ENCODE results near the gene CADPS2. TPM values are rescaled to one million over a fixed set of nuclear protein-coding genes. Genes with fewer than 3 reads are reported as not detected.

CADPS2 gene
- polyA plus RNA-seq, 2 donors = 1.6 to 3.3 TPM

- Histone ChIP-seq H3K4me3 (ENCODE audit: low read depth in 1 of 2, low read length in 2 of 2) (no peak overlapping the region), H3K27ac (ENCODE audit: low read depth in 2 of 2, low read length in 1 of 2) (no peak overlapping the region), H3K36me3 (ENCODE audit: control insufficient read depth in 2 of 2, insufficient read depth in 2 of 2, low read length in 1 of 2) (no peaks in the 10 kb centered on the region), H3K4me1 (ENCODE audit: control insufficient read depth in 2 of 2, insufficient read depth in 2 of 2, low read length in 1 of 2) (no peaks in the 10 kb centered on the region), H3K27me3 (ENCODE audit: control insufficient read depth in 1 of 2, insufficient read depth in 2 of 2, low read length in 2 of 2) (no peaks in the 10 kb centered on the region), H3K9me3 (ENCODE audit: control insufficient read depth in 2 of 2, insufficient read depth in 1 of 2, low read depth in 1 of 2, low read length in 1 of 2) (peaks cover 0 to 6% of the 10 kb centered on the region in 2 donors)
- WGBS, 2 donors = 80 to 83% methylated on average over 3 of the region's 3 CpGs
Observed at GRCh38 chr7:122864838-122865237, 21.4 kb downstream of the CADPS2 start.

- no peak overlapping the region for H3K4me3 ChIP-seq (ENCODE audit: low read depth in 1 of 2, low read length in 2 of 2)
- no peaks in the 10 kb centered on the region for H3K36me3 ChIP-seq (ENCODE audit: control insufficient read depth in 2 of 2, insufficient read depth in 2 of 2, low read length in 1 of 2)
- WGBS, 2 donors = 93 to 96% methylated on average over 2 of the region's 2 CpGs
- H3K27ac ChIP-seq (ENCODE audit: low read depth in 2 of 2, low read length in 1 of 2) = no peak overlapping the region
- no peaks in the 10 kb centered on the region for H3K4me1 ChIP-seq (ENCODE audit: control insufficient read depth in 2 of 2, insufficient read depth in 2 of 2, low read length in 1 of 2)
- peaks cover 0 to 6% of the 10 kb centered on the region in 2 donors for H3K9me3 ChIP-seq (ENCODE audit: control insufficient read depth in 2 of 2, insufficient read depth in 1 of 2, low read depth in 1 of 2, low read length in 1 of 2)
- H3K27me3 ChIP-seq (ENCODE audit: control insufficient read depth in 1 of 2, insufficient read depth in 2 of 2, low read length in 2 of 2) = no peaks in the 10 kb centered on the region
Observed at GRCh38 chr7:122864016-122864415, 22.2 kb downstream of the CADPS2 start.

GRCh38 chr7:122858320-122858719, 27.9 kb downstream of the CADPS2 start:
- Histone ChIP-seq H3K27ac (ENCODE audit: low read depth in 2 of 2, low read length in 1 of 2) (no peak overlapping the region), H3K9me3 (ENCODE audit: control insufficient read depth in 2 of 2, insufficient read depth in 1 of 2, low read depth in 1 of 2, low read length in 1 of 2) (no peaks in the 10 kb centered on the region), H3K4me3 (ENCODE audit: low read depth in 1 of 2, low read length in 2 of 2) (no peak overlapping the region), H3K36me3 (ENCODE audit: control insufficient read depth in 2 of 2, insufficient read depth in 2 of 2, low read length in 1 of 2) (no peaks in the 10 kb centered on the region), H3K4me1 (ENCODE audit: control insufficient read depth in 2 of 2, insufficient read depth in 2 of 2, low read length in 1 of 2) (no peaks in the 10 kb centered on the region), H3K27me3 (ENCODE audit: control insufficient read depth in 1 of 2, insufficient read depth in 2 of 2, low read length in 2 of 2) (no peaks in the 10 kb centered on the region)
- WGBS, 2 donors = 59 to 61% methylated on average over 3 of the region's 3 CpGs

GRCh38 chr7:122850528-122850927, 35.7 kb downstream of the CADPS2 start:
- peaks cover 0 to 2% of the 10 kb centered on the region in 2 donors for H3K4me1 ChIP-seq (ENCODE audit: control insufficient read depth in 2 of 2, insufficient read depth in 2 of 2, low read length in 1 of 2)
- H3K9me3 ChIP-seq (ENCODE audit: control insufficient read depth in 2 of 2, insufficient read depth in 1 of 2, low read depth in 1 of 2, low read length in 1 of 2) = peaks cover 0 to 2% of the 10 kb centered on the region in 2 donors
- H3K27ac ChIP-seq (ENCODE audit: low read depth in 2 of 2, low read length in 1 of 2) = no peak overlapping the region

GRCh38 chr7:122849957-122850328, 36.3 kb downstream of the CADPS2 start:
- H3K9me3 ChIP-seq (ENCODE audit: control insufficient read depth in 2 of 2, insufficient read depth in 1 of 2, low read depth in 1 of 2, low read length in 1 of 2) = peaks cover 0 to 2% of the 10 kb centered on the region in 2 donors

More at GRCh38 chr7:122850528-122850927, 35.7 kb downstream of the CADPS2 start:
- no peaks in the 10 kb centered on the region for H3K27me3 ChIP-seq (ENCODE audit: control insufficient read depth in 1 of 2, insufficient read depth in 2 of 2, low read length in 2 of 2)
- H3K4me3 ChIP-seq (ENCODE audit: low read depth in 1 of 2, low read length in 2 of 2) = no peak overlapping the region
- no peaks in the 10 kb centered on the region for H3K36me3 ChIP-seq (ENCODE audit: control insufficient read depth in 2 of 2, insufficient read depth in 2 of 2, low read length in 1 of 2)

GRCh38 chr7:122849322-122849956, 36.8 kb downstream of the CADPS2 start:
- Histone ChIP-seq H3K36me3 (ENCODE audit: control insufficient read depth in 2 of 2, insufficient read depth in 2 of 2, low read length in 1 of 2) (no peaks in the 10 kb centered on the region), H3K4me3 (ENCODE audit: low read depth in 1 of 2, low read length in 2 of 2) (no peak overlapping the region), H3K9me3 (ENCODE audit: control insufficient read depth in 2 of 2, insufficient read depth in 1 of 2, low read depth in 1 of 2, low read length in 1 of 2) (peaks cover 0 to 2% of the 10 kb centered on the region in 2 donors), H3K27me3 (ENCODE audit: control insufficient read depth in 1 of 2, insufficient read depth in 2 of 2, low read length in 2 of 2) (no peaks in the 10 kb centered on the region), H3K4me1 (ENCODE audit: control insufficient read depth in 2 of 2, insufficient read depth in 2 of 2, low read length in 1 of 2) (peaks cover 0 to 2% of the 10 kb centered on the region in 2 donors), H3K27ac (ENCODE audit: low read depth in 2 of 2, low read length in 1 of 2) (no peak overlapping the region)
- WGBS, 2 donors = 69 to 70% methylated on average over 4 of the region's 4 CpGs

More at GRCh38 chr7:122849957-122850328, 36.3 kb downstream of the CADPS2 start:
- no peak overlapping the region for H3K4me3 ChIP-seq (ENCODE audit: low read depth in 1 of 2, low read length in 2 of 2)
- no peaks in the 10 kb centered on the region for H3K27me3 ChIP-seq (ENCODE audit: control insufficient read depth in 1 of 2, insufficient read depth in 2 of 2, low read length in 2 of 2)
- no peak overlapping the region for H3K27ac ChIP-seq (ENCODE audit: low read depth in 2 of 2, low read length in 1 of 2)
- 76 to 85% methylated on average over 3 of the region's 3 CpGs for WGBS, 2 donors
- peaks cover 0 to 2% of the 10 kb centered on the region in 2 donors for H3K4me1 ChIP-seq (ENCODE audit: control insufficient read depth in 2 of 2, insufficient read depth in 2 of 2, low read length in 1 of 2)
- H3K36me3 ChIP-seq (ENCODE audit: control insufficient read depth in 2 of 2, insufficient read depth in 2 of 2, low read length in 1 of 2) = no peaks in the 10 kb centered on the region

- peaks cover 0 to 2% of the 10 kb centered on the region in 2 donors for H3K4me1 ChIP-seq (ENCODE audit: control insufficient read depth in 2 of 2, insufficient read depth in 2 of 2, low read length in 1 of 2)
- no peaks in the 10 kb centered on the region for H3K27me3 ChIP-seq (ENCODE audit: control insufficient read depth in 1 of 2, insufficient read depth in 2 of 2, low read length in 2 of 2)
- 63 to 78% methylated on average over 3 of the region's 3 CpGs for WGBS, 2 donors
Observed at GRCh38 chr7:122847871-122848473, 38.3 kb downstream of the CADPS2 start.

GRCh38 chr7:122846591-122846990, 39.7 kb downstream of the CADPS2 start:
- H3K36me3 ChIP-seq (ENCODE audit: control insufficient read depth in 2 of 2, insufficient read depth in 2 of 2, low read length in 1 of 2) = no peaks in the 10 kb centered on the region
- no peak overlapping the region for H3K4me3 ChIP-seq (ENCODE audit: low read depth in 1 of 2, low read length in 2 of 2)
- H3K9me3 ChIP-seq (ENCODE audit: control insufficient read depth in 2 of 2, insufficient read depth in 1 of 2, low read depth in 1 of 2, low read length in 1 of 2) = peaks cover 0 to 2% of the 10 kb centered on the region in 2 donors
- no peaks in the 10 kb centered on the region for H3K27me3 ChIP-seq (ENCODE audit: control insufficient read depth in 1 of 2, insufficient read depth in 2 of 2, low read length in 2 of 2)
- WGBS, 2 donors = 79 to 80% methylated on average over 2 of the region's 2 CpGs
- no peak overlapping the region for H3K27ac ChIP-seq (ENCODE audit: low read depth in 2 of 2, low read length in 1 of 2)
- H3K4me1 ChIP-seq (ENCODE audit: control insufficient read depth in 2 of 2, insufficient read depth in 2 of 2, low read length in 1 of 2) = peaks cover 0 to 2% of the 10 kb centered on the region in 2 donors

More at GRCh38 chr7:122847871-122848473, 38.3 kb downstream of the CADPS2 start:
- Histone ChIP-seq H3K4me3 (ENCODE audit: low read depth in 1 of 2, low read length in 2 of 2) (no peak overlapping the region), H3K9me3 (ENCODE audit: control insufficient read depth in 2 of 2, insufficient read depth in 1 of 2, low read depth in 1 of 2, low read length in 1 of 2) (peaks cover 0 to 2% of the 10 kb centered on the region in 2 donors), H3K27ac (ENCODE audit: low read depth in 2 of 2, low read length in 1 of 2) (no peak overlapping the region), H3K36me3 (ENCODE audit: control insufficient read depth in 2 of 2, insufficient read depth in 2 of 2, low read length in 1 of 2) (no peaks in the 10 kb centered on the region)

- no peaks in the 10 kb centered on the region for H3K36me3 ChIP-seq (ENCODE audit: control insufficient read depth in 2 of 2, insufficient read depth in 2 of 2, low read length in 1 of 2)
- 88 to 96% methylated on average over 3 of the region's 3 CpGs for WGBS, 2 donors
- no peaks in the 10 kb centered on the region for H3K27me3 ChIP-seq (ENCODE audit: control insufficient read depth in 1 of 2, insufficient read depth in 2 of 2, low read length in 2 of 2)
- no peak overlapping the region for H3K27ac ChIP-seq (ENCODE audit: low read depth in 2 of 2, low read length in 1 of 2)
- peaks cover 0 to 2% of the 10 kb centered on the region in 2 donors for H3K4me1 ChIP-seq (ENCODE audit: control insufficient read depth in 2 of 2, insufficient read depth in 2 of 2, low read length in 1 of 2)
- no peak overlapping the region for H3K4me3 ChIP-seq (ENCODE audit: low read depth in 1 of 2, low read length in 2 of 2)
- peaks cover 0 to 2% of the 10 kb centered on the region in 2 donors for H3K9me3 ChIP-seq (ENCODE audit: control insufficient read depth in 2 of 2, insufficient read depth in 1 of 2, low read depth in 1 of 2, low read length in 1 of 2)
Observed at GRCh38 chr7:122845286-122845685, 41.0 kb downstream of the CADPS2 start.

All from esophagus (tissue), 2 donors.